HG02759 (cell line): ENCODE data around the gene PRKN.
"Not testable (repeated sequence)": the region's sequence is repeated elsewhere in the genome, so short reads cannot be mapped to it uniquely, and the experiment has no call there.

ENCODE experiments used
- ATAC-seq: cut with Tn5 transposase; IDR thresholded peaks from one replicate; pipeline ENCODE4 v1.9.1; 2021; ENCODE audit warnings: mild to moderate bottlenecking, moderate library complexity; ENCODE audit not compliant: unreplicated experiment

The PRKN gene

DNA sequence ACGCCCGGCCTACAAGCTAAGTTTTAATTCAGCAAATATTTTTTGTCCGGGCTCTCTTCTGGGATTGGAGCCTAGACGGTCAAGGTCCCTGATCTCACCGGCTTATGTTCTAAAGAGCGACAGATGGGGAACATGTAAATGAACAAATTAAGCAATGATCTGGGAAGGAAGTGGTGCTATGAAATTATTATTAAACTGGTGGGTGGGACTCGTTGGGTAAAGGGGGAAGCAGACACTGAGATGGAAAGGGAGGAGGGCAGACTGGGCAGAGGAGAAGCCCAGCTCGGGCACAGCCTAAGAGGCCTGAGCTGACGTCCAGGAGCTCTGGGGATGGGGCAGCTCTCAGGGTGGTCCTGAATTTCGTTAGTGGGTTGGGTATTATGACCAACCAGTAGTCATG, 1371.9 kb downstream of the PRKN start:
- no peak for ATAC-seq

DNA sequence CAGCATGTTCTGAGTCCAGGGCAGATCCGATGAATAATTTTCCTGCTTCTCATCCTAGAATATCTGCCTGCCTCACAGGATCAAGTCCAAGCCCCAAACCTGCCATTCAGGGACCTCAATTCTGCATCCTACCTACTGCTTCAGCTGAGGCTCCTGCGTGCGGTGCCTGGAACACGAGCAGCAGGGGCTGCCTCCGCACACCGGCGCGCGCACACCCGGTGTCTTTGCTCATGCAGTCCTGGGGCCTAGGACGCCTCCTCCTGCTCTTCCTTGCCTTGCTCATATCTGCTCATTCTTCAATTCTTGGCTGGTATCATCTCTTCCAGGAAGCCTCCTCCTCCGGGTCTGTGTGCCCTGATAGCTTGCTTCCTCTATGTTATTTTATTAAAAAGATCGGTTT, 1372.6 kb downstream of the PRKN start:
- ATAC-seq = no peak

DNA sequence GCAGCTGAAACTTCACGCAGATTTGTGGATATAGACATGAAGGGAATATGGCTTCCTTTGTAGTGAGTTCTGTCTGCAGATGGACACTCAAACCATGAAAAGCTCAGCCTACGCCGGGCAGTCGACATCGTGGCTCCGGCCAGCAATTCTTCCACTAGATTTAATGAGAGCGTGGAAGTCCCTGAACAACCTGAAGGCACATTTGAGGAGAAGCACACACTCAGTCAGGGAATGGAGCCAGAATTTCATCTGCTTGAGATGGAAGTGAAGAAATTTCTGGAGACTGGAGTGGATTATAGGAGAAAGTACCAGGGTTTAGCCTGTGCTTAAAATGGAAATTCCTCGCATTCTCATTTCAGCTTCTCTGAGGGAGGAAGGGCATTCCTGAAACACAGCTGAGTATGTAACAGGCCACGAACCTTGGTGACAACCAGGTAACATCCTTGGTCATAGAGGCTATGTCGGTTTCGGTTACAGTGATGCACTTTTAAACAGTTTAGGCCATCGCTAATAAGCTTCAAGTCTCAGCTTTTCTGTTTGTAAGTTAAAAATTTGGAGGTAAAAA, 1373.2 kb downstream of the PRKN start:
- no peak for ATAC-seq

DNA sequence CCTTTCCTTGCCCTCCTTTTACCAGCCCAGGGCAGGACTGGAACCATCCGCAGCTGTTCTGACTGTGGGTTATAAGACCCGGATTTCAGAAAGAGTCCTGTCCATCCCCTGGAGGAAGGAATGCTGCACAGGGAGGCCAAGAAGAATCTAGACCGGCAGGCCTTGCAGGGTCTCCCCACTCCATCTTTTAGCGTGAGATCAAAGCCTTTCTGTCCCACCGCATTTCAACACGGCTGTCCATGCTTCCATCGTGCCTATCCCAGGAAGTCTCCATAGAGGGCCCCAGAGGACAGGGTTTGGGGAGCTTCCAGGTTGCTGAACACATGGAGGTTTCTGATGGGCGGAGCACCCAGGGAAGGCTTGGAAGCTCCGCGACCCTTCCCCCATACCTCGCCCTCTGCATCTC, 1374.4 kb downstream of the PRKN start:
- ATAC-seq = no peak

DNA sequence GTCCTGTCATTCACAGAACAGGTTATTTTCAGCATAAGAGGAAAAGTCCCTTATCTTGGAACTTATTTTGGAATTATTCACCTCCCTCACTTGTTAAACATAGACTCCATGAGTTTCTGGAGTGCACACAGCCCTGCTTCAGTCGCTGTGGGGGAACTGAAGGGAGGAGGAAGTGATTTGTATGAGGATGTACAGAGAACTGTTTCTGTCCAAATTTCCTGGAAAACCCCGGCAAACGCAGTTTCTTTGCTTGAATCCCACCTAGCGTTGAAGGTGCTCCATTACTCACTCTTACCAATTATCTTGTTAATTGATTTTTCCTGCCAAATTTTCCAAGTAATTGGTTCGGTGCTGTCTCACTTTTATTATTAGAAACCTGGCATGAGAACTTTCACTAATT, 1375.7 kb downstream of the PRKN start:
- no peak for ATAC-seq

DNA sequence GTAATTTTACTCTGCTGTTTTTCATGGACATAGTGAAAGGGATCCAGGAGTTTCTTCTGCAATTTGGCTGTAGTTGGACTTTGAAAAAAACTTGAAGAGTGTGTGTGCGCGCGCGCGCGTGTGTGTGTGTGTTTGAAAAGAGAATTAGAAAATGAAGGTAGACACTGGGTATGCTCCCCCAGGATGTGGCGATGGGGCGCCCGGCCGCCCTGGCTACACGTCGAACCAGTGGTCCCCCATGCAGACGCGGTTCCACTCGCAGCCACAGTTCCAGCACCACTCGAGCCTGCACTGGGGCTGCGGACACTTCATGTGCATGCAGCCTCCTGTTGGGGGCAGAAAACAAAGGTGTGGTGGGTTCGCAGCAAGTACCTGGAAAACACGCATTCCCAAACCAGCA, 1377.7 kb downstream of the PRKN start:
- ATAC-seq = no peak

DNA sequence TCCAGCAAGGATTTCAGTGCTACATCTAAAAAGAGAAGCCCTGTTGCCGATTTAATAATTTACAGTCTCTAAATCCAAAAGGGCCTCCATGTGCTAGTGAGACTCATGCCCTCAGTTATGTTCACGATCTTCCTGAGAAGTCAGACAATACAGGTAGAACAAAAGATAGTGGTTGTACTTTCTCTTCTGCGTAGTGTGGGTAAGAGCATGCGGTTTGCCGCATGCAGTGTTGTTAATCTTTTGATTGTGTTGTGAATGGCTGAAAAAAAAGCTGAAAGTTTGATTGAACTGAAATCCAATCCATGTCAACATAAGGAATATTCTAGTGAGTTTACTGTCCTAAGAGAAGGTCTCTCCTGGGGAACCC, 1379.0 kb downstream of the PRKN start:
- ATAC-seq = no peak

DNA sequence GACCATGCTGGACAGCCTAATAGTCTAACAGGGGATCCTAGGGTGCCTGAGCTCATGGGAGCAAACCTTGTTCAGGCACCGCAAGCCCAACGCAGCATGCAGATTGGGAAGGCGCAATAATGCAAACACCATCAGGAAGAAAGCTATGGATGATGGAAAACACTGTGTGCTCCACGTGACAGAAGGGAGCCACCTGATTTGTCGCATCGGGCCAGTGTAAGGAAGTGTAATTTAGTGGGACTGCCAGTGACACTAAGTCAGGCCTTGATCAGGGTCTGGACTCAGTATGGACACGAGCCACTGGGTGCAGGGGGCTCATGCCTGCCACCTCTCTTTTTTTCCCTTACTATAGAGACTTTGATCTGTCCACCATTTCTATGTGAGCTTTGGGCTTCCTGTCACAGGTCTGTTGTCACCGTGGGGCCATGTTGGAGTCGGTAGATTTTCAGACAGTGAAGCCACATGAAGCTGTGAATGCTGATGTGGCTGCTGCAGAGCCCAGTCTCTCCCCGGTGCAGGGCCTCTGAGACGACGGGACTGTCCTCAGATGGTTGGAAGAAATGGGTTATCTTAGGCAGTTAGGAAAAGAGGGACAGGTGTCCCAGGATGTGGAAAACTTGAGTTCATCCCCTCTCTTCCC, 1379.5 kb downstream of the PRKN start:
- ATAC-seq = no peak

DNA sequence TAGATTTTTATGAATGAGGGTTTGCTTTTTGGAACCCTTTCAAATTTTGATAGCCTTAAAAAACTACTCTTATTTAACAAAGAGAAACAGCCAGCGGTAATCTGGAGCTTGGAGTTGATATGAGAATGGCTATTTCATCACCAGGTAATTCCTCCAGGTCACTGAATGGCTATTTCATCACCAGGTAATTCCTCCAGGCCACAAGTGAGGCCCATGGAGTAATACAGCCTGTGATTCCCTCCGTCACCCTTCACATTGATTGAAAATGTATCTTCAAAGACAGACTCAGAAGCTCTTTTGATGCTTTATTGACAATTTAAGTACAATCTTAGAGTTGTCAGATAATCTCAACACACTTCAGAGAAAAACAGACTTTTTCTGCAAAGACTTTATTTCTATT, 1380.4 kb downstream of the PRKN start:
- ATAC-seq = no peak

DNA sequence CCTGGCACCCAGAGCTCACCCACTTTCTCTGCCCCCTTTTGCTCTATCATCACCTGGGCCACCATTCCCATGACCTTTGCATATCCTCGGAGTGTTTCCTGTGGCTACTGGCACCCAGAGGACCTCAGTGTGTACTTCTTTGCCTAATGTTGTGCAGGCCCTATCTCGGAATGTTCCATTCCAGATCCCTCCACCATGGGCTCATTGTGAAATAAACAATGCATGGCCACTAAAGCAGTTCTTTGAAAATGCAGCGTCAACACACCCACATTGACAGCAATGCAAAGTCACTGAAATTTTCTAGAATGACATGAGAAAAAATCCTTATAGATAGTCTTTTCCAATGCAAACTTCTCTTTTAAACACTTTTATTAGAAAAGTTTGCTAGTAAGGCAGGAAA, 1380.8 kb downstream of the PRKN start:
- no peak for ATAC-seq

DNA sequence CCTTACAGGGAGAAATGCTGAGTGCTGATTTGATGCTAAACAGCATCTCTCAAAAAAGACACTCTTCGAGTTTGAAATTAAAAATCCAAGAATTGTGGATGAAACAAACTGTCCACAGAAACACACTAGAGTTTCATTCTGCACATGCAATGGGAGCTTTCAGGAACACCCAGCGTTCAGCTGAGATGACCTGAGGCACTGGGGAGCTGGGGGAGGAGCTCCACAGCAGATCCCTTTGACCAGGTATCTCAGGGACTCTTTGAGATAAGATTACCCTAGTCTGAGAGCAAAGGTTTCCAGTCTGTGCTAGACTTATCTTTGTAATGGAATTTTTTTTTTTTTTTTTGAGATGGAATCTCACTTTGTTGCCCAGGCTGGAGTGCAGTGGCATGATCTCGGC, 1382.9 kb downstream of the PRKN start:
- ATAC-seq = no peak

DNA sequence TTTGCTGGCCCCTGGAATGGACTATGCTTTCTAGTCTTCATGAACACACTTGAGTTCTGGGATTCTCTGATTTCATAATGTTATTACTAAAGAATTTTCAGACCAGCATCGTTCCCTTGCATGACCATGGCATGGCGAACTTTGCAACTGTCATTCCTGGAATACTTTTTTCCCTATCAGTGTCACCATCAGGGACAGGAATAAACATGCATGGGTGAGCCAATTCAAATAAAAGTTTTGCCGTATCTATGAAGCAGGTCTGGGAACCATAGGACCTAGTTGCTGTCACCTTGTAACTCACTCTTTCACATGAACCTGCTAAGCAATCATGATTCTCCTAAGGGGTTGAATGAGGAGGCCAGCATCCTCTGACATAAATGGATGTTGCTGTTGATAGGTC, 1385.5 kb downstream of the PRKN start:
- no peak for ATAC-seq

DNA sequence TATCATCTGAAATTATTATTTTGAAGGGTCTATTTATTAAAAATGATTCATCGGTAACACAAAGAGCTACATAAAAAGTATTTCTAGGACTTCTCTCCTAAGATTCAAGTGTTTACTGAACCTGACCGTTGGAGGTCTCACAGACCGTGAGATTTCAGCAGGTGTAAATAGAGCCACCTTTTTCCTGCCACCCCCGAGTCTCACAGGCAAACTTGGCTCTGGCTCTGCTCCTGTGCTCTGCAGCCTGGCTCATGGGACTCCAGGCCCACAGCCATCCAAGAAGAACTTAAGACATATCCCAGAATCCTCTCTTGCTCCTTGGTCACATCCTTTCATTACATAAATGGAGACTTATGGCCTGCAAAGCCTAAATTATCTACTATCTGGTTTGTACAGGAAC, 1385.9 kb downstream of the PRKN start:
- ATAC-seq = no peak

DNA sequence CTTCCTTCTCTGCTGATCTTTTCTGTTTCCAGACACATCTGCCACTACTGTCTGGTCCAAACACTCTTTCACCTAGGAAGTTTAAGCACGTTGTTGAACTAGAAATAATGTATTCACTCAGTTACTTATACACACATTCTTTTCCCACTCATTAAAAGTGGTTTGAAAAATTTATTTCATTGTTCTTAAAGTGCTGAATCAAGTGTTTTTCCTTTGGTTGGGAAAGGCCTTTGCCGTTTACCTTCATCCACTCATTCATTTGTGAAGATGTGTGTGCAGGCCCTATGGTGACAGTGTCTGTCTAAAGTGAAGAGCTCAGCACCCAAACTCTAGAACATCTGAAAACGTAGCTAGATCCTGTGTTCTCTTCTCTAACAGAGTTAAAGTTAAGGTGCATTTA, 1389.6 kb downstream of the PRKN start:
- no peak for ATAC-seq

DNA sequence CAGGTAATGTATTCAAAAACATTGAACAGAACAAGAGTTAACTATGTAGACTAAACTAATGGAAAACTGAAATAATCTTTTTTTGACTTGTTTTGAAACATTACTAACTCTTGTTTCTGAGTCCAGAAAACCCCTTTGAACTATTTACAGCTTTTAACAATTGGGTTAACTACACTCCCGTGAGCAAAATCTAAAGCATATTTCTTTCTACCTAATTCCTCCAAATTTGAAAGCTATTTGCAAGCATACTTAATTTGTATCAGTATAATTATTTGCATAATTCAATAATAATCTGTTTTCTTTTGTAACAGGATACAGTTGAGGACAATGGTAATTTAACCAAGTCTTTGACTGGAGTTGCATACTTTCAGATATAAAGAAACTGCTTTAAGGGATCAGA, 1391.1 kb downstream of the PRKN start:
- ATAC-seq = no peak

DNA sequence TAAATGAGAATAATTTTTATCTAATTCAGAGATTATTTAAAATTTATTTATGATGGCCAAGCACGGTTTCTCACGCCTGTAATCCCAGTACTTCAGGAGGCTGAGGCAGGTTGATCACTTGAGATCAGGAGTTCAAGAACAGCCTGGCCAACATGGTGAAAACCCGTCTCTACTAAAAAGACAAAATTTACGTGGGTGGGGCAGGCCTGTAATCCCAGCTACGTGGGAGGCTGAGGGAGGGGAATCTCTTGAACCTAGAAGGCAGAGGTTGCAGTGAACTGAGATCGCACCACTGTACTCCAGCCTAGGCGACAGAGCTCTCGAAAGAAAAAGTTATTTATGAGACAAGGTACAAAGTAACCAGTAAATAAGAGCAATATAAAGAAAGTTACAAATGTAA, 1394.2 kb downstream of the PRKN start:
- ATAC-seq = no peak

DNA sequence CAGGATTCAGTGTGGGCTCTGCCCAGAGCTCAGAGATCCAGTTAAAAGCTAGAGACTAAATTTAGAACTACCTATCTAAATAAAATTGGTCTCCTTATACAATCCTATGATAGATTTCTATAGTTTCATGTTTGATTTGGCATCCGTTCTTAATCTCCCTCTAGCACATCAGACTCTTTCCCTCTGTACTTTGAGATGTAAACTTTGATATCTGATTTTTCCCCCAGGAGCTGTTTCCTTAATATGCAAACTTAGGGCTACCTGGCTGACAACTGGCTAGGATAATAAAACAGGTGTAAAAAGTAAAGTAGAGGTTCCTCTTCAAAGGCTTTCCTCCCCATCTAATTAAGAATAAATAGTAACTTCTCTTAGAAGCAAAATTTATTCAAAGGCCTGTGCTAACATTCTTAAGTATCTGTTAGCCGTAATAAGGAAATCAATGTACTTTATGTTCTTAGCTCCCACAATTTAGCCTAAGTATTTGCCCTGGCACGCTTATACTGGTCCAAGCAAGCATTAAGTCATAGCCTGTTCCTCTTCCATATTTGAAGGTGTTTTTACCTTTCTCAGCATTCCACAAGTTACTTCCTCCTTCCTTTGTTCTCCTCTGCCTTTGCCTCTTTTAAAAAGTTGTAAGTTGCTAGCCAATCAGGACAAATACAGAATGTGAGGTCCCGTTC, 1396.0 kb downstream of the PRKN start:
- not testable (repeated sequence) for ATAC-seq

DNA sequence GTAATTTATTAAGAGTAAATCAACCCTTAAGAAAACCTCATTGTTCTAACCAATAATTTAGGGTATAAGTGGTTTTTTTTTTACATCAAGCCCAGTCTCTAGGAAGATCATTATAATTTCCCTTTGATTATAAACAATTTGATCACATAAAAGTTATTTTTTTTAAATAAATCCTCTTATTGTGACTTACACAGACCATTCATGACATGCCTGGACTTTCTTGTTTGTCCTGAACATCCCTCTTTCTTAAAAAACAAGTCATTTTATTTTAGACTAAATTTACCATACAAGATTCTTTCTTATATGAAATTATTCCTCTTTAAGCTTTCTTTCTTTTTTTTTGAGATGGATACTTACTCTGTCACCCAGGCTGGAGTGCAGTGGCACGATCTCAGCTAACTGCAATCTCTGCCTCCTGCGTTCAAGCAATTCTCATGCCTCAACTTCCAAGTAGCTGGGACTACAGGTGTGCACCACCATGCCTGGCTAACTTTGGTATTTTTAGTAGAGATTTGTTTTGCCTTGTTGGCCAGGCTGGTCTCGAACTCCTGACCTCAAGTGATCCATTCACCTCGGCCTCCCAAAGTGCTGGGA, 1400.1 kb downstream of the PRKN start:
- ATAC-seq = no peak

DNA sequence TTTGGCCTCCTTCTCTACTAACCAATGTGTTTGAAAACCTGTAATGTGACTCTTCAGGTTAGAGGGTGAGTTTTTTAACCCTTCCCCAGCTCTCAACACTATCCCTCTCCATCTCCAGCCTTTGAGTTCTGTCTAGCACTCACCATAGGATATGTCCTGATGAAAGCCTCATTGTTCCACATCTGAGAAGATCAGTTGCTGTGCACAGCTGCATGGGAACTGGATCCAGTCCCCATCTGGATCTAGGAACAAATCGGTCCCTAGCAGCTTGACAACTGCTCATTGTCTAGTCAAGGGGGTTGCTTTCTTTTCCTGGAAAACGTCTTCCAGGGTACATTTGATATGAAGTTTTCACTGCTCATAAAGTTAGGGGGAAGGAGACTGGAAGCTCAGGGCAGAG, 1408.3 kb downstream of the PRKN start:
- no peak for ATAC-seq

DNA sequence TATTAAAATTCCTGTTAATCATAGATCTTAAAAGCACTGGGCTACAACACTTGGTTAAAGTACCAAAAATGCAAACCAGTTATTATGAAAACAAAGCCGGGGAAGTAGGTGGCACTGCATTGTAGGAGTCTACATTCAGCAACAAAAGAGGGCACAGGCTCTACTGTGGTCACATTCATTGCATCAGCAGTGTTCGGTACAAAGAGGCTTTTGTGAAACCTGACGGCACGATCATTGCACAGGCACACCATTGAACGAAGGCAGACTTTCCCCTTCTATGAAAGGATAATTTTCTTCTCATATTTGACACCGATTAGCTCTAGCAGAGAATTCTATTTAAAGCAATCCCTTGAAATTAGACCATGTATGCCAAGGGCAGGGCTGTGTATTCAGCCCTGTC, 1409.1 kb downstream of the PRKN start:
- no peak for ATAC-seq

DNA sequence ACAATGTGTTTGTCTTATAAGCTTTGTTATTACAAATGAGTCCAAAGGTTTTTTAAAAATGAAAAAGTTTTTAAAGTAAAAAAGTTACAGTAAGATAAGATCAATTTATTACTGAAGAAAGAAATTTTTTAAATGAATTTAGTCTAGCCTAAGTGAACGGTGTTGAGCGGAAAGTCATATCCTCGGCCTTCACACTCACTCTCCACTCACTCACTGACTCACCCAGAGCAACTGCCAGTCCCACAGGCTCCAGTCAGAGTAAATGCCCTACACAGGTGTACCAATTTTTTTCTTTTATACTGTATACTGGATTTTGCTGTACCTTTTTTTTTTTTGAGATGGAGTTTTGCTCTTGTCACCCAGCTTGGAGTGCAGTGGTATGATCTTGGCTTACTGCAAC, 1411.0 kb downstream of the PRKN start:
- ATAC-seq = no peak

DNA sequence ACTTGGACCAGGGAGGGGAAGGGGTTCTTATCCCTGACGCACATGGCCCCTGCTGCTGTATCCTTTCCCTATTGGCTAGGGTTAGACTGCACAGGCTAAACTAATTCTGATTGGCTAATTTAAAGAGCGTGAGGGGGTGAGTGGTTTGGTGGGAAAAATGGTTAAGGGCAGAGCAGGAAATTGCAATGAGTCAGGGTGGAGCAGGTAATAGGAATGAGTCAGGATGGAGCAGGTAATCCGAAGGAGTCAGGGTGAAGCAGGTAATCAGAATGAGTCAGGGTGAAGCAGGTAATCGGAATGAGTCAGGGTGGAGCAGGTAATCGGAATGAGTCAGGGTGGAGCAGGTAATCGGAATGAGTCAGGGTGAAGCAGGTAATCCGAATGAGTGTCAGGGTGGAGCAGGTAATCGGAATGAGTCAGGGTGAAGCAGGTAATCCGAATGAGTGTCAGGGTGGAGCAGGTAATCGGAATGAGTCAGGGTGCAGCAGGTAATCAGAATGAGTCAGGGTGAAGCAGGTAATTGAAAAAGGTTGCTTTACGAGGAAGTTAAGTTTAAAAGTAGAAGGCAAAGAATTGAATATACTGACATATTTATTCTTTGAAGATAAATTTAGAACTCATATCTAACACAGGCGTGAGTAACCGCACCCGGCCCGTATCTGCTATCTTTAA, 1412.2 kb downstream of the PRKN start:
- not testable (repeated sequence) for ATAC-seq
